Spleen (tissue), 11 donors: ENCODE results near the gene VSIG8. TPM values are rescaled to one million over a fixed set of nuclear protein-coding genes. Genes with fewer than 3 reads are reported as not detected.
A peak's percentile ranks its signal among the peaks of the same experiment; 100 is the strongest.

ENCODE experiments used
- DNase-seq: peaks from one replicate; pipeline ENCODE4 v3.0.0-alpha.2; 2020
- H3K27ac ChIP-seq, 8 donors: fragments of 200-600 bp; sonication (generic) in 7 of 8; 1 replicate in 4 of 8; 2 replicates in 4 of 8; pipeline versions ENCODE4 v1.5.0 to v1.8.0; 2016 to 2021; ENCODE audit warnings: inconsistent platforms in 4 of 8, mild to moderate bottlenecking in 4 of 8, moderate library complexity in 1 of 8
- H3K27me3 ChIP-seq, 7 donors: fragments of 200-600 bp; sonication (generic) in 6 of 7; replicated peaks in 1 of 7; 1 replicate in 4 of 7; 2 replicates in 3 of 7; pipeline versions ENCODE4 v1.5.0 to v1.8.0; 2016 to 2021; ENCODE audit warnings: inconsistent platforms in 3 of 7, mild to moderate bottlenecking in 1 of 7
- H3K36me3 ChIP-seq, 6 donors: fragments of 200-600 bp; sonication (generic) in 5 of 6; 1 replicate in 4 of 6; 2 replicates in 2 of 6; pipeline versions ENCODE4 v1.5.0 to v1.8.0; 2016 to 2021; ENCODE audit warnings: inconsistent platforms in 2 of 6
- H3K4me1 ChIP-seq, 6 donors: fragments of 200-600 bp; sonication (generic) in 5 of 6; 1 replicate in 3 of 6; 2 replicates in 3 of 6; pipeline versions ENCODE4 v1.5.0 to v1.8.0; 2016 to 2021; ENCODE audit warnings: inconsistent platforms in 3 of 6
- H3K4me3 ChIP-seq, 8 donors: fragments of 200-600 bp; sonication (generic) in 7 of 8; 1 replicate in 4 of 8; 2 replicates in 4 of 8; pipeline versions ENCODE4 v1.5.0 to v1.8.0; 2016 to 2021; ENCODE audit warnings: inconsistent platforms in 4 of 8, mild to moderate bottlenecking in 4 of 8, moderate library complexity in 2 of 8
- H3K9me3 ChIP-seq, 8 donors: fragments of 200-600 bp; sonication (generic) in 7 of 8; 1 replicate in 4 of 8; 2 replicates in 4 of 8; pipeline versions ENCODE4 v1.5.0 to v1.8.0; 2016 to 2021; ENCODE audit warnings: inconsistent platforms in 4 of 8
- CTCF ChIP-seq, 11 experiments: fragments of 200-600 bp in 7 of 11; fragments of 450-650 bp in 4 of 11; sonication (generic) in 4 of 11; IDR thresholded peaks in 8 of 11; conservative IDR thresholded peaks in 3 of 11; 1 replicate in 7 of 11; 2 replicates in 4 of 11; pipeline versions ENCODE4 v1.4.0 to v1.8.0; 2016 to 2021; ENCODE audit warnings: antibody characterized with exemption in 11 of 11, inconsistent platforms in 4 of 11, mild to moderate bottlenecking in 1 of 11
- POLR2A ChIP-seq, 3 donors: fragments of 450-650 bp; IDR thresholded peaks; one replicate each; pipeline ENCODE4 v1.5.1; 2017; ENCODE audit warnings: antibody characterized with exemption in 3 of 3, mild to moderate bottlenecking in 1 of 3
- POLR2AphosphoS5 ChIP-seq, 3 donors: sonication (generic); formaldehyde crosslinking; IDR thresholded peaks; one replicate each; pipeline ENCODE4 v1.5.1; 2017; ENCODE audit warnings: antibody characterized with exemption in 3 of 3
- WGBS, 5 donors: extraction: QIAGEN DNeasy Blood & Tissue Kit in 3 of 5; methylation state at CpG; one replicate each; pipeline versions ENCODE4 v1.1.5 to v1.1.7; 2013 to 2018; 5-methylcytosine and 5-hydroxymethylcytosine counted together
- intact Hi-C: fragments of 100-400 bp; cut with DNase I; formaldehyde crosslinking; loops from one replicate; pipeline ENCODE4 v1.15.0; 2023; ENCODE audit warnings: low total_unique reads
- polyA plus RNA-seq, 3 donors: library from polyadenylated mRNA; stranded (reverse); fragments of 200-250 nt; gene quantifications; one replicate each; pipeline ENCODE4 v1.2.1, GENCODE V29; 2013
- total RNA-seq, 7 donors: library from RNA; depleted of rRNA in 3 of 7; stranded (reverse); fragments of >200 nt in 3 of 7; fragmentation: NEBNext Ultra II Directional in 4 of 7; extraction: Animal tissue kit (Norgen Biotek cat#: 25700) in 4 of 7; gene quantifications; one replicate each; pipeline versions ENCODE4 v1.1.0 to v1.2.1, GENCODE V29; 2016 to 2021
- donor health status: healthy with polysubstance abuse.
- donor health status: DM: no; HTN: no; CAD: no; lungs with moderate emphysema.
- donor health status: DM: no; HTN: no; CAD: no.
- donor health status: Bipolar disorder and iron deficiency.
- donor health status: healthy.
- donor health status: DM: no; HTN: no; CAD: no.
- donor health status: DM: yes; HTN: yes; CAD: no.

The VSIG8 gene
- total and polyA plus RNA-seq, 10 donors: 0.03 to 0.43 (median 0.23) TPM; not detected in 6

- Histone ChIP-seq H3K9me3 (no peaks in the 10 kb centered on the region), H3K27ac (no peak overlapping the region), H3K4me1 (peaks cover 2 to 49% (median 13%) of the 10 kb centered on the region in 6 donors), H3K4me3 (no peak overlapping the region), H3K27me3 (no peaks in the 10 kb centered on the region), H3K36me3 (no peaks in the 10 kb centered on the region)
- WGBS, 5 donors: 82 to 90% (median 83%) methylated on average over 8 of the region's 8 CpGs
- intact Hi-C loops: no loop called here
- TF ChIP-seq POLR2A (IDR thresholded peaks at IDR 0.05) (no peak), POLR2AphosphoS5 (IDR thresholded peaks at IDR 0.05) (no peak)
- DNase-seq: no peak
These were observed 21.8 kb upstream of the VSIG8 start for GRCh38 chr1:159884296-159884695.

- 70 to 95% (median 90%) methylated on average over 3 to 4 of the region's 4 CpGs for WGBS, 5 donors
- Histone ChIP-seq H3K27ac (no peak overlapping the region), H3K27me3 (no peaks in the 10 kb centered on the region), H3K36me3 (no peaks in the 10 kb centered on the region), H3K4me3 (no peak overlapping the region), H3K9me3 (no peaks in the 10 kb centered on the region), H3K4me1 (peaks cover 0 to 42% (median 9%) of the 10 kb centered on the region in 6 donors)
- intact Hi-C loops: no loop called here
- DNase-seq: no peak
- no peak for TF ChIP-seq POLR2AphosphoS5 (IDR thresholded peaks at IDR 0.05)
- no peak for TF ChIP-seq CTCF (IDR thresholded peaks at IDR 0.05 in 8 of 11, conservative IDR thresholded peaks at IDR 0.05 in 3 of 11)
- TF ChIP-seq POLR2A (IDR thresholded peaks at IDR 0.05): no peak
These were observed 20.7 kb upstream of the VSIG8 start for GRCh38 chr1:159883134-159883533.

- DNase-seq: no peak
- H3K4me3 ChIP-seq: no peak overlapping the region
- TF ChIP-seq POLR2A (IDR thresholded peaks at IDR 0.05) (no peak), CTCF (IDR thresholded peaks at IDR 0.05 in 8 of 11, conservative IDR thresholded peaks at IDR 0.05 in 3 of 11) (no peak)
- H3K27ac ChIP-seq: peak overlapping the region in 1 of 8 donors; percentile 29
- no peaks in the 10 kb centered on the region for H3K36me3 ChIP-seq
- 60 to 93% (median 76%) methylated on average over 2 of the region's 2 CpGs for WGBS, 5 donors
- H3K4me1 ChIP-seq: peaks cover 0 to 40% (median 9%) of the 10 kb centered on the region in 6 donors
- intact Hi-C loops: no loop called here
- no peaks in the 10 kb centered on the region for H3K27me3 ChIP-seq
- no peaks in the 10 kb centered on the region for H3K9me3 ChIP-seq
These were observed 20.0 kb upstream of the VSIG8 start for GRCh38 chr1:159882527-159882862.

- intact Hi-C loops: no loop called here
- no peaks in the 10 kb centered on the region for H3K9me3 ChIP-seq
- 55 to 71% (median 63%) methylated on average over 6 of the region's 6 CpGs for WGBS, 5 donors
These were observed 19.4 kb upstream of the VSIG8 start for GRCh38 chr1:159881622-159882526.

GRCh38 chr1:159880430-159880829 is 18.0 kb upstream of the VSIG8 start:
- Histone ChIP-seq H3K27ac (peak overlapping the region in 4 of 8 donors; percentile 3 to 73 (median 20)), H3K36me3 (no peaks in the 10 kb centered on the region), H3K4me3 (no peak overlapping the region), H3K4me1 (peaks cover 0 to 36% (median 9%) of the 10 kb centered on the region in 6 donors), H3K27me3 (no peaks in the 10 kb centered on the region), H3K9me3 (no peaks in the 10 kb centered on the region)
- whole genome bisulfite sequencing, 5 donors: 63 to 81% (median 77%) methylated on average over 3 of the region's 3 CpGs
- TF ChIP-seq POLR2A (IDR thresholded peaks at IDR 0.05) (no peak), CTCF (IDR thresholded peaks at IDR 0.05 in 8 of 11, conservative IDR thresholded peaks at IDR 0.05 in 3 of 11) (no peak), POLR2AphosphoS5 (IDR thresholded peaks at IDR 0.05) (no peak)
- DNase-seq: no peak
- intact Hi-C loops: no loop called here

More at GRCh38 chr1:159881622-159882526, 19.4 kb upstream of the VSIG8 start:
- Histone ChIP-seq H3K36me3 (no peaks in the 10 kb centered on the region), H3K4me3 (no peak overlapping the region), H3K27me3 (no peaks in the 10 kb centered on the region), H3K4me1 (peaks cover 0 to 36% (median 9%) of the 10 kb centered on the region in 6 donors), H3K27ac (peak overlapping the region in 1 of 8 donors; percentile 29)
- TF ChIP-seq POLR2AphosphoS5 (IDR thresholded peaks at IDR 0.05) (peak in 2 of 3 donors; percentile 41 to 63), POLR2A (IDR thresholded peaks at IDR 0.05) (no peak)
- DNase-seq: peak; percentile 83
